ENCODE results near the gene IGFBP5. TPM values are rescaled to one million over a fixed set of nuclear protein-coding genes. Genes with fewer than 3 reads are reported as not detected.

Gene IGFBP5
- total and polyA plus RNA-seq, 7 donors: 44.9 to 451 (median 216) TPM

- intact Hi-C loops (cut with DNase I): no loop called here
- H3K36me3 ChIP-seq (ENCODE audit: insufficient read depth in 1 of 2, low read depth in 1 of 2): peaks cover 0 to 21% of the 10 kb centered on the region in 2 donors
- 38 to 60% (median 42%) methylated on average over 15 to 17 of the region's 17 CpGs for WGBS, 3 donors
- H3K9me3 ChIP-seq: no peaks in the 10 kb centered on the region
- H3K27ac ChIP-seq: no peak overlapping the region
- H3K4me1 ChIP-seq: no peaks in the 10 kb centered on the region
- TF ChIP-seq, protein P1, sequence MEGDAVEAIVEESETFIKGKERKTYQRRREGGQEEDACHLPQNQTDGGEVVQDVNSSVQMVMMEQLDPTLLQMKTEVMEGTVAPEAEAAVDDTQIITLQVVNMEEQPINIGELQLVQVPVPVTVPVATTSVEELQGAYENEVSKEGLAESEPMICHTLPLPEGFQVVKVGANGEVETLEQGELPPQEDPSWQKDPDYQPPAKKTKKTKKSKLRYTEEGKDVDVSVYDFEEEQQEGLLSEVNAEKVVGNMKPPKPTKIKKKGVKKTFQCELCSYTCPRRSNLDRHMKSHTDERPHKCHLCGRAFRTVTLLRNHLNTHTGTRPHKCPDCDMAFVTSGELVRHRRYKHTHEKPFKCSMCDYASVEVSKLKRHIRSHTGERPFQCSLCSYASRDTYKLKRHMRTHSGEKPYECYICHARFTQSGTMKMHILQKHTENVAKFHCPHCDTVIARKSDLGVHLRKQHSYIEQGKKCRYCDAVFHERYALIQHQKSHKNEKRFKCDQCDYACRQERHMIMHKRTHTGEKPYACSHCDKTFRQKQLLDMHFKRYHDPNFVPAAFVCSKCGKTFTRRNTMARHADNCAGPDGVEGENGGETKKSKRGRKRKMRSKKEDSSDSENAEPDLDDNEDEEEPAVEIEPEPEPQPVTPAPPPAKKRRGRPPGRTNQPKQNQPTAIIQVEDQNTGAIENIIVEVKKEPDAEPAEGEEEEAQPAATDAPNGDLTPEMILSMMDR (IDR thresholded peaks at IDR 0.05): no peak
- peak; percentile 7 to 26 (median 21) for ATAC-seq
- no peaks in the 10 kb centered on the region for H3K27me3 ChIP-seq (ENCODE audit: insufficient read depth in 3 of 3, low read length in 2 of 3)
- peak in 1 of 2 donors; percentile 52 for DNase-seq
- H3K4me3 ChIP-seq: no peak overlapping the region
Measured at GRCh38 chr2:216670266-216671080, 24.9 kb downstream of the IGFBP5 start.

- Histone ChIP-seq H3K9me3 (no peaks in the 10 kb centered on the region), H3K4me3 (no peak overlapping the region), H3K36me3 (ENCODE audit: insufficient read depth in 1 of 2, low read depth in 1 of 2) (no peaks in the 10 kb centered on the region), H3K4me1 (no peaks in the 10 kb centered on the region), H3K27ac (no peak overlapping the region), H3K27me3 (ENCODE audit: insufficient read depth in 3 of 3, low read length in 2 of 3) (no peaks in the 10 kb centered on the region)
- intact Hi-C loops (cut with DNase I): loop anchor here (1.0 to 10.0 kb wide), 3 partner anchors 147 to 632 kb away; no protein-coding TSS in a partner anchor
- TF ChIP-seq, protein P1 (IDR thresholded peaks at IDR 0.05): peak; percentile 99
- ATAC-seq (peak; percentile 70 to 84 (median 76)), DNase-seq (peak; percentile 52 to 77)
- 16 to 18% (median 16%) methylated on average over 9 of the region's 9 CpGs for WGBS, 3 donors
Measured at GRCh38 chr2:216666461-216667233, 28.7 kb downstream of the IGFBP5 start.

DNA sequence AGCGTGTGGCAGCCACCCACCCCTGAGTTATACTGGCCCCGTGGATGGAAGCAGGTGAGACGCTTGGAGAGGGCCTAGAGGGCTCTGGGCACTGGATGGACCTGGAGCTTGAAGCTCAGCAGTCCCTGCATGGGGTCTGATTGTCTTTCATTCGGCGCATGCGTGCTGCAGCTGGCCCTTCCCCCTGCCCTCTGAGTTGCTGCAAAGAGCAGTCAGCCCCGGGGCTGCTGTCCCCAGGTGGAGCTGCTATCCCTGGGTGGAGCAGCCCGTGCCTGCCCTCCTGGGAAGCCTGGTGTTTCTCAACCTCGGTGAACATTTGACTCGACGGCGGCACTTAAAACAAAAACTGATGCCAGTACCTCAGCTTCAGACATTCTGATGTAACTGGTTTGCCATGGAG lies 29.6 kb downstream of the IGFBP5 start:
- intact Hi-C loops (cut with DNase I): loop anchor here (1.0 to 10.0 kb wide), 3 partner anchors 146 to 631 kb away; no protein-coding TSS in a partner anchor
- Histone ChIP-seq H3K4me1 (no peaks in the 10 kb centered on the region), H3K4me3 (no peak overlapping the region), H3K27me3 (ENCODE audit: insufficient read depth in 3 of 3, low read length in 2 of 3) (no peaks in the 10 kb centered on the region), H3K36me3 (ENCODE audit: insufficient read depth in 1 of 2, low read depth in 1 of 2) (no peaks in the 10 kb centered on the region), H3K27ac (no peak overlapping the region), H3K9me3 (no peaks in the 10 kb centered on the region)
- no peak for ATAC-seq
- 45 to 49% (median 49%) methylated on average over 12 of the region's 12 CpGs for WGBS, 3 donors
- DNase-seq: no peak
- TF ChIP-seq, protein P1 (IDR thresholded peaks at IDR 0.05): no peak

DNA sequence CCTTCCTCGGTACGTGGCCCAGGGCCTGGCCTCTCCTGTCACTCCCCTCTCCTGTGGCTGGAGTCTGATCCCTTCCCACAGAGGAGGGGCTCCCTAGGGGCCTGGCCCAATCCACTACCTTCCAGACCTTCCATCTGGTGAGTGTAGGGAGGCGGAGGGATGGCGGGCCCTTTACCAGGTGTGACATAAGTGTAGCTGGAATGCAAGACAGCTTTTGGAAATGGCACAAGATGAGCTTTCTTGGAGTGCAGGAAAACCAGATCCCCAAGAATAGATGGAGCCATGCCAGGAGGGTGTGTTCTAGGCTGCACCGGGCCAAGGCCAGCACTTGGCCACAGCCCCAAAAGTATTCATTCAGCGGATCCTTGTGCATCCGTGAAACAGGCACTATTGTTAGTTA lies 30.1 kb downstream of the IGFBP5 start:
- ATAC-seq: no peak
- no peaks in the 10 kb centered on the region for H3K9me3 ChIP-seq
- H3K4me3 ChIP-seq: no peak overlapping the region
- H3K4me1 ChIP-seq: no peaks in the 10 kb centered on the region
- H3K27me3 ChIP-seq (ENCODE audit: insufficient read depth in 3 of 3, low read length in 2 of 3): no peaks in the 10 kb centered on the region
- no peaks in the 10 kb centered on the region for H3K36me3 ChIP-seq (ENCODE audit: insufficient read depth in 1 of 2, low read depth in 1 of 2)
- no peak for DNase-seq
- whole genome bisulfite sequencing, 3 donors: 49 to 56% (median 52%) methylated on average over 7 of the region's 7 CpGs
- H3K27ac ChIP-seq: no peak overlapping the region
- TF ChIP-seq, protein P1 (IDR thresholded peaks at IDR 0.05): no peak
- intact Hi-C loops (cut with DNase I): loop anchor here in 1 of 2 donors (10.0 kb wide), 1 partner anchor 630 kb away; no protein-coding TSS in a partner anchor

Data from psoas muscle (tissue), 8 donors.